ENCODE data around the gene PPP2CA. TPM values are rescaled to one million over a fixed set of nuclear protein-coding genes. Genes with fewer than 3 reads are reported as not detected.

PPP2CA gene
- total and polyA plus RNA-seq, 2 of the 13 experiments (the other 11 are each of a cell fraction or from before 2014, with no cell fraction given), result 82.4 to 171 TPM

DNA sequence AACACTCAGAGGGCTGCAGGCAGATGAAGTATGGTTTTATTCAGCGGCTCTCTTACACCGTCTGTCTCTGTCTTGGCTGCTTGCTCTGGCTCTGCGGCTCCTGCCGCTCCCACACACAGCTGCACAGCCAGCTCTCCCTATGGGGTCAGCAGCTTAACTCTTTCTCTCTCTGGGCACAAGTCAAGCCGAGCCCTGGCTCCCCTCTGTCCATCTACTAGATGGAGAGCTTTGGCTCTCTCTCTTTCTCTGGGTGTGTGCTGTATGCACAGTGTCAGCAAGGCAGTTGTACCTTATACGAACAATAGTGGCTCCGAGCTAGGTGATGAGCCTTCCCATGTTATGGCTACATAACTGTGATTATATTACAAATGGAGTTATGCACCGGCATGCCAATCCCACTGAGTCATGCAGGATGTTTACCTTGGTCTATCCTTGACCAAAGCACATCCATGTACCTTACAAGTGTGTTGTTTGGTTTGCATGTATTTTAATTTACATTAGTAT, 19.3 kb upstream of the PPP2CA start (continued):
- TF ChIP-seq GMEB1 (CRISPR knock-in tag; IDR thresholded peaks at IDR 0.05; ENCODE audit: borderline replicate concordance) (no peak), DR1 (CRISPR knock-in tag; IDR thresholded peaks at IDR 0.05) (no peak), KAT8 (CRISPR knock-in tag; IDR thresholded peaks at IDR 0.05) (peak; percentile 37; the same call in 1 of the 2 replicates), ZSCAN21 (CRISPR knock-in tag; IDR thresholded peaks at IDR 0.05; ENCODE audit: borderline replicate concordance) (no peak), FOSL2 (CRISPR knock-in tag; IDR thresholded peaks at IDR 0.05) (peak; percentile 98), ZNF12 (CRISPR knock-in tag; IDR thresholded peaks at IDR 0.05) (no peak), NKX3-1 (CRISPR knock-in tag; IDR thresholded peaks at IDR 0.05) (no peak), SRSF1 (optimal IDR thresholded peaks at IDR 0.05; ENCODE audit: low read depth, low read length) (no peak), ZNF329 (CRISPR knock-in tag; IDR thresholded peaks at IDR 0.05; ENCODE audit: low read depth) (no peak), MATR3 (CRISPR knock-in tag; IDR thresholded peaks at IDR 0.05) (no peak), CBFB (CRISPR knock-in tag; IDR thresholded peaks at IDR 0.05) (no peak), HDAC2 (CRISPR knock-in tag; IDR thresholded peaks at IDR 0.05) (peak; percentile 55; the same call in 1 of the 2 replicates), ZEB1 (IDR thresholded peaks at IDR 0.05; ENCODE audit: insufficient replicate concordance, low read depth) (no peak), KDM2A (CRISPR knock-in tag; IDR thresholded peaks at IDR 0.05; ENCODE audit: borderline replicate concordance, low read depth) (no peak), ZBTB7B (CRISPR knock-in tag; IDR thresholded peaks at IDR 0.05) (no peak), ZNF446 (CRISPR knock-in tag; IDR thresholded peaks at IDR 0.05) (no peak), KDM4B (CRISPR knock-in tag; IDR thresholded peaks at IDR 0.05) (no peak), ZSCAN22 (CRISPR knock-in tag; IDR thresholded peaks at IDR 0.05) (no peak), FOXA3 (CRISPR knock-in tag; IDR thresholded peaks at IDR 0.05) (peak; percentile 94), ZNF317 (CRISPR knock-in tag; IDR thresholded peaks at IDR 0.05) (no peak)
- TF ChIP-seq, protein P1, sequence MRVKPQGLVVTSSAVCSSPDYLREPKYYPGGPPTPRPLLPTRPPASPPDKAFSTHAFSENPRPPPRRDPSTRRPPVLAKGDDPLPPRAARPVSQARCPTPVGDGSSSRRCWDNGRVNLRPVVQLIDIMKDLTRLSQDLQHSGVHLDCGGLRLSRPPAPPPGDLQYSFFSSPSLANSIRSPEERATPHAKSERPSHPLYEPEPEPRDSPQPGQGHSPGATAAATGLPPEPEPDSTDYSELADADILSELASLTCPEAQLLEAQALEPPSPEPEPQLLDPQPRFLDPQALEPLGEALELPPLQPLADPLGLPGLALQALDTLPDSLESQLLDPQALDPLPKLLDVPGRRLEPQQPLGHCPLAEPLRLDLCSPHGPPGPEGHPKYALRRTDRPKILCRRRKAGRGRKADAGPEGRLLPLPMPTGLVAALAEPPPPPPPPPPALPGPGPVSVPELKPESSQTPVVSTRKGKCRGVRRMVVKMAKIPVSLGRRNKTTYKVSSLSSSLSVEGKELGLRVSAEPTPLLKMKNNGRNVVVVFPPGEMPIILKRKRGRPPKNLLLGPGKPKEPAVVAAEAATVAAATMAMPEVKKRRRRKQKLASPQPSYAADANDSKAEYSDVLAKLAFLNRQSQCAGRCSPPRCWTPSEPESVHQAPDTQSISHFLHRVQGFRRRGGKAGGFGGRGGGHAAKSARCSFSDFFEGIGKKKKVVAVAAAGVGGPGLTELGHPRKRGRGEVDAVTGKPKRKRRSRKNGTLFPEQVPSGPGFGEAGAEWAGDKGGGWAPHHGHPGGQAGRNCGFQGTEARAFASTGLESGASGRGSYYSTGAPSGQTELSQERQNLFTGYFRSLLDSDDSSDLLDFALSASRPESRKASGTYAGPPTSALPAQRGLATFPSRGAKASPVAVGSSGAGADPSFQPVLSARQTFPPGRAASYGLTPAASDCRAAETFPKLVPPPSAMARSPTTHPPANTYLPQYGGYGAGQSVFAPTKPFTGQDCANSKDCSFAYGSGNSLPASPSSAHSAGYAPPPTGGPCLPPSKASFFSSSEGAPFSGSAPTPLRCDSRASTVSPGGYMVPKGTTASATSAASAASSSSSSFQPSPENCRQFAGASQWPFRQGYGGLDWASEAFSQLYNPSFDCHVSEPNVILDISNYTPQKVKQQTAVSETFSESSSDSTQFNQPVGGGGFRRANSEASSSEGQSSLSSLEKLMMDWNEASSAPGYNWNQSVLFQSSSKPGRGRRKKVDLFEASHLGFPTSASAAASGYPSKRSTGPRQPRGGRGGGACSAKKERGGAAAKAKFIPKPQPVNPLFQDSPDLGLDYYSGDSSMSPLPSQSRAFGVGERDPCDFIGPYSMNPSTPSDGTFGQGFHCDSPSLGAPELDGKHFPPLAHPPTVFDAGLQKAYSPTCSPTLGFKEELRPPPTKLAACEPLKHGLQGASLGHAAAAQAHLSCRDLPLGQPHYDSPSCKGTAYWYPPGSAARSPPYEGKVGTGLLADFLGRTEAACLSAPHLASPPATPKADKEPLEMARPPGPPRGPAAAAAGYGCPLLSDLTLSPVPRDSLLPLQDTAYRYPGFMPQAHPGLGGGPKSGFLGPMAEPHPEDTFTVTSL (CRISPR knock-in tag; IDR thresholded peaks at IDR 0.05; ENCODE audit: borderline replicate concordance), result 0 out of 2 replicates have a peak, but pooled peaks have one; percentile 26
- TF ChIP-seq, protein P2, sequence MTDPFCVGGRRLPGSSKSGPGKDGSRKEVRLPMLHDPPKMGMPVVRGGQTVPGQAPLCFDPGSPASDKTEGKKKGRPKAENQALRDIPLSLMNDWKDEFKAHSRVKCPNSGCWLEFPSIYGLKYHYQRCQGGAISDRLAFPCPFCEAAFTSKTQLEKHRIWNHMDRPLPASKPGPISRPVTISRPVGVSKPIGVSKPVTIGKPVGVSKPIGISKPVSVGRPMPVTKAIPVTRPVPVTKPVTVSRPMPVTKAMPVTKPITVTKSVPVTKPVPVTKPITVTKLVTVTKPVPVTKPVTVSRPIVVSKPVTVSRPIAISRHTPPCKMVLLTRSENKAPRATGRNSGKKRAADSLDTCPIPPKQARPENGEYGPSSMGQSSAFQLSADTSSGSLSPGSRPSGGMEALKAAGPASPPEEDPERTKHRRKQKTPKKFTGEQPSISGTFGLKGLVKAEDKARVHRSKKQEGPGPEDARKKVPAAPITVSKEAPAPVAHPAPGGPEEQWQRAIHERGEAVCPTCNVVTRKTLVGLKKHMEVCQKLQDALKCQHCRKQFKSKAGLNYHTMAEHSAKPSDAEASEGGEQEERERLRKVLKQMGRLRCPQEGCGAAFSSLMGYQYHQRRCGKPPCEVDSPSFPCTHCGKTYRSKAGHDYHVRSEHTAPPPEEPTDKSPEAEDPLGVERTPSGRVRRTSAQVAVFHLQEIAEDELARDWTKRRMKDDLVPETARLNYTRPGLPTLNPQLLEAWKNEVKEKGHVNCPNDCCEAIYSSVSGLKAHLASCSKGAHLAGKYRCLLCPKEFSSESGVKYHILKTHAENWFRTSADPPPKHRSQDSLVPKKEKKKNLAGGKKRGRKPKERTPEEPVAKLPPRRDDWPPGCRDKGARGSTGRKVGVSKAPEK (CRISPR knock-in tag; IDR thresholded peaks at IDR 0.05; ENCODE audit: borderline replicate concordance), result no peak

Measured in HepG2 (cell line).